CD4-positive, alpha-beta T cell treated with Interleukin-2 at 100 ng/mL for 4 hours (primary cell): Measurements from ENCODE around the gene TBL3.
"Not testable (repeated sequence)": the region's sequence is repeated elsewhere in the genome, so short reads cannot be mapped to it uniquely, and the experiment has no call there.

Experiments
- DNase-seq: peaks from one replicate; pipeline ENCODE4 v3.0.0-alpha.2; 2020; ENCODE audit warnings: low spot score

Gene TBL3

DNA sequence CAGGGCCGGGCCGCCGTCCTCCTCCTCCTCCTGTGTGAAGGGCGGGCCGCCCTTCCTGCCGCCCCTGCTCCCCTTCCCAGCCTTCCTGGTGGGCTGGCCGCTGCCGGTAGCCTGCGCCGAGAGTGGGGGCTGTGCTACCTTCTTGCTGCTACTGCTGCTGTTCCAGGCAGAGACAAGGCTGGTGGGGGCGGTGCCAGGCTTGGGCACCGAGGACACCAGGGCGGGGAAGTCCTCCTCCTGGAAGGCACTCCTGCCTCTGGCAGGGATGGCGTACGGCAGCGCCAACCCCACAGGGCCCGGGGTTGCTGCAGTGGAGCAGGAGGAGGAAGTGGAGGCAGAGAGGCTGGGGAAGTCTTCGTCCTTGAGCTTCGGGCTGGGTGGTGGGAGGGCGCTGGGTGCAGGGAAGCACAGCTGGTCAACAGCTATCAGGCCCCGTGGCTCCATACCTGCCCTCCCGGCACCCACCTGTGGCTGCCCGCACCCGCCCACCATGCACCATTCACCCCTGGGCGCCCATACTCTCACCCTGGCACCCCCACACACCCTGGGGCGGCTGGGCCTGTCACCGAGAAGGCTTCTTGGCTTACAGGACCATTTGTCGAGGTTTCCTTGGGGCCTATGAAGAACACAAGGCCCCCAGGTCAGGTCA, 28.1 kb downstream of the TBL3 start:
- DNase-seq = no peak

DNA sequence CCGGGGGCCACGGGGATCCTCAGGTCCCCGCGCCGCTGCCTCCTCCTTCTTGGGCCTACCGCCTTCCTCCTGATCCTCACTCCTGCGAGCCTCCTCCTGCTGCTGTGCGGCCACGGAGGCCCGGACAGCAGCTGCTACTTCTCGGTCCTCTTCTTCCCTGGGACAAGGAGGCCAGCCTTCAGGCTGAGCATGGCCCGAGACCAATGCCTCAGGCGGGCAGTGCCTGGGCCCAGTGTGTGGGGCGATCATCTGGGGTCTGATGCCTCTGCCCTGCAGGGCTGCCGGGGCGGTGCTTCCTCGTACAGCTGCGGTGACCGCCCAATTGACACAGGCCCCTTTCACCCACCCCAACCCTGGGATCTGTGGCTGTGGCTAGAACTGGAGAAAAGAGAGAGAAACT, 29.2 kb downstream of the TBL3 start:
- DNase-seq = no peak

DNA sequence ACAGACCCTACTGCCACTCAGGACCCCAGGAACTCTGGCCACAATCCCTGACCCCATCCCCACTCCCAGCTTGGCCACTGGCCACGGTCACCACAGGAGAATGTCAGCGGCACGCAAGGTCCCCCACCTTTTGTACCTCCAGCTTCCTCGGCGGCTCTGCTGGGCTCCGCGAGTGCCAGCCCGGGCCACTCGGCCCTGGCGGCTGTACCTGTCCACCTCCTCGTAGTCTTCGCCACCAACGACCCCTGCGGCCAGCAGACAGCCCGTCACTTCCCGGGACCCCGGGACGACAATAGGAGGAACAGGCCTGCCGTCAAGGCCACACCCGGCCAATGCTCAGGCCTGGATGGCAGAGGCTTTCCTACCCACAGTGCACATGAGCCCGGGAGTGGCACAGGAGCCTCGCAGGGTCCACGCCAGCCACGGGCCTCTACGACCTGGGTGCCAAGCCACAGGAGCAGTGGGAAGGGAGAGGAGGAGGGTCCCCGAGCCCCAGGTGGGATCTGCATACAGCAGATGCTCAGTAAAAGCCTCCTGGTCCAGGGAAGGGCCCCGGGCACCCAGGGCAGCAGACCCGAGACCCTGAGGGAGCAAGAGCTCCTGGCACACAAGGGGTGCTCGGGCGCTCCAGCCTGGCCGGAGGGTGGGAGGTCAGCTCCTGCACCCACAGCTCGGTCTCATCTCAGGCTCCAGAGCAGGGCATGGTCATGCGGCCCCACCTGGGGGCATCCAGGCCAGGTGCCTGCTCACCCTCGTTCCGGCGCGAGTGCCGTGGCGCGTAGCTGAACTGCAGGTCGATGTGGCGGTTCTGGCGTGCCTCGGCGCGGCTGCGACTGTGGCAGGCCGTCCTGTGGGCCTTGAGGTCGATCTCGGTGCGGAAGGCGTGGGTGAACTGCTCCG, 29.9 kb downstream of the TBL3 start:
- DNase-seq = no peak

DNA sequence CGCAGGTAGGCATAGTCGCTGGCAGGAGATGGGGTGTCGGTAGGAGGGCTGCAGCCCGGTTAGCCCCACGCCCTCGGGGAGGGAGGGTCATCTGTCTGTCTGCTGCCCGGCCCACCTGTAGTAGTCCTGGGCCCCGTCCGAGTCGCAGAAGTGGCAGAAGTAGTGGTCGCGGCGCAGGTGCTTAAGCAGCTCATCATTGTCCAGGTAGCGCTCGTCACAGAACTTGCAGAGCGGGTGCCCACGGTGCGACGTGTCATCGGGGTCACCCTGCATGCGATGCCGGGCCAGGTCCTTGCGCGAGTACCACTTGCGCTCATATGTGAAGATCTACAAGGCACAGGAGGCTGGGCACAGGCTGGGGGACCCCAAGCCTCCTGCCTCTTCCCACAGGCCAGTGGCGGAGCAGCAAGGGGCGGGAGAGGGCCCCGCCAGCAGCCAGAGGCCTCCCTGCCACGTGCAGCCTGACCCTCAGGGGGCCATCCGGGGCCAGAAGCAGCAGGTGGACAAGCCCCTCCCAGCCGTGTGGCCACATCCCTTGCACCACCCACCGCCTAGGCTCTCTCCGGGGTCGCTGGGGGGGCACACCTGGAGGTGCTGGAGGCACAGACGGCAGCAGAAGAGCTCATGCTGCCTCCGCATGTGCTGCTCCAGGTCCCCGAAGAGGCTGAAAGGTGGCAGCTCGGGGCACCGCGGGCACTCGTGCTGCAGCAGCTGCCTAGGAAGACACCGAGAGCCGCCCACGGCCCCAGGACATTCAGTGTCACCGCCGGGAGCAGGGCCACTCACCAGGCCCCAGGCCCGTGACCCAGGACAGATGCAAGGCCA, 30.8 kb downstream of the TBL3 start:
- no peak for DNase-seq

DNA sequence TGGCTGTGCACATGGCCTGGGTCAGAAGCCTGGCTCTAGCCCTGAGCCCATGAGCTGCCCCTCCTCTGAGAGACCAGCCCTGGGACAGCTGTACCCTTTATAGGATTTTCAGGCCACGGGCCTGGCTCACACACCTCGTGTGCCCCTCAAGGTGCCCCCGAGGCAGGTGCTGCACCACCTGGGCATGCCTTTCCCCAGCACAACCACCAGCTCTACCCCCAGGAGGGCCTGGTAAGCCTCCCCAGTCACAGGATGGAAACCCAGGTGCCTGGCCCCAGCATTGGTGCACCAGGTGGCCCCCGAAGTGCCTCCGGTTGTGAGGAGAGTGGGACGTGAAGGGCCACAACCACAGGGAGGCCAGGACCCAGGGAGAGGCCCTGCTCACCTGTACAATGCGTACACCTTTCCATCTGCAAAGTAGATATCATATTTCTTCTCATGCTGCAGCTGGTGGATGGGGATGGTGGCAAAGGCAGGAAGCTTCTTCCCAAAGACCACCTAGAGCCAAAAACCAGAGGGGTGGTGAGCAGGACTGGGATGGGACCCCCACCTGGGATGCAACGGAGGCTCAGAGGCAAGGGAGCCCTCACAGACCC, 31.5 kb downstream of the TBL3 start:
- no peak for DNase-seq

DNA sequence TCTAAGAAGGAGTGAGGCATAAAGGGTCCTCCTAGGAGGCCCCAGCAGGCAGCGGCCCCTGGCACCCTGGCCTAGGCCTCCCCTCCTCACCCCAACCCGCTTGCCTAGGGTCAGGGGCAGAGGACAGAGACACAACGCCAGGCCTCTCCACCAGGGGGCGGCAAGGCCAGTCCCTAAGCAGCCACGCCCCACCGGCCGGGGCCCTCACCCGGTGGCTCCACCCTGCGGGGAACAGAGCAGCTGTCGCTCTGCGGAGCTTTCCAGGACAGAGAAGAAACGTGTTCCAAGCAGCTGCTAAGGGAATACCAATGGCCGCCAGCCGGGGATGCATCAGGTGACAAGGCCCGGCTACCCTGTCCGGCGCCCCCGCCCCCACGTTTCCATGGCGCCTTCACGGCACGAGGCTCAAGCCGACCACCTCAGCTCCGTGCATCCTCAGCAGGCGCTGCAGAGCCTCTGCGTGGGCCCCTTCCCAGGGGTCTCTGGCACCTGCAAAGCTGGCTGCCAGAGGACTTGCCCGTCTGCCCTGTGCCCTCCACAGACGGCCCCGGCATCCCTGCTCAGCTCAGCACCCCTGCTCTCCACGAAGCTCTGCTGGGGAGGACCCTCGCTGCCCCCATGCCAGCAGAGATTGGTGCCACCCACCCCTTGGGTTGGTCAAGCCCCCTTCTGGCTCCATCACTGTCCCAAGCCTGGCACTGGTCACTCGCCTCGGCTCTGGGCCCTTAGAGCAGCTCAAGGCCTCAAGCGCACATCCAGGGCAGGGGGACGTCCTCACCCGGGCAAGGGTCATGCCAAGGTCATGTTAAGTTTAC, 32.2 kb downstream of the TBL3 start:
- peak; percentile 85 for DNase-seq

DNA sequence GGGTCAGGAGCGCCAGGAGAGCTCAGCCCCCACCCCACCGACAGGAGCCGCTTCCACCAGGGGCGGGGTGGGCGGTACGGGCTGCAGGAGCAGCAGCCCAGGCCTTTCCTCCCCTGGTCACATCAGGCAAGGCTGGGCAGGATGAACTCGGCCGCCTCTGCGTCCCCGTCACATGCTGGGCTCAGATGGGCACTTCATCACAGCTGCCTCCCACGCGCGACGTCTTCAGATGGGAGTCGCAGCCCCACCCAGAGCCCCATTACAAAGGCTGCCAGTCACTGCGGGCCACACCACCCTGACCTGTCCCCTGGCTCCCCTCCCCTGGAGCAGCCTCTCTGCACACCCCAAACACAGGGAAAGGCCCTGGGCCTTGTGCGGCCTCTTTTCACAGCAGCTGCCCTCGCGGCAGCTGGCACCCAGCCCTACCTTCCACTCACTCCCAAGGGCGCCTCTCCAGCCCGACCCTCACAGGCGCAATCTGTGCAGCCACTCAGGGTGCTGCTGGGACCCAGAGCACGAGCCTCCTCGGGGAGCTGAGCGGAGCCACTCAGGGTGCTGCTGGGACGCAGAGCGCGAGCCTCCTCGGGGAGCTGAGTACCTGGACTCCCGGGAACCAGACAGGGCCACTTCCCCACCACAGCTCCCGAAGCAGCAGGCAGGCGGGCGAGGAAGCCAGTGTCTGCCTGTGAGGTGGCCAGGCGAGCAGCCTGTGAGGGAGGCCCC, 33.1 kb downstream of the TBL3 start:
- DNase-seq = no peak

DNA sequence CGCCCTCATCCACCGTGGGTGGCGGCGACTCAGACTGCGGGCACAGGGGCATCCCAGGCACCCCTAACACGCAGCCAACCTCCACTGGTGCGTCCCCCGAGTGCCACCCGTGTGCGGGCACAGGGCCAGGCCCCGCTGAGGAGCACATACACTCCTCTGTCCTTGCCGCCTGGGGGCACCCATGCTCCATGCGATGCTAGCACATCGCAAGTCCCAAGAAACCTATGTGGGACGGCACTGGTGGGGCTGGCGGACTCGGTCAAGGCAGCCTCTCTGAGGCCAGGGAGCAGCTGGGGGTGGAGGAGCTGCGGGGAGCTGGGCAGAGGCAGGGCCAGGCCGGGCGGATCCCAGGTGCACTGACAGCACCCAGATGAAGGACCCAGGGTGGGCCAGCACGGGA, 33.8 kb downstream of the TBL3 start:
- no peak for DNase-seq

DNA sequence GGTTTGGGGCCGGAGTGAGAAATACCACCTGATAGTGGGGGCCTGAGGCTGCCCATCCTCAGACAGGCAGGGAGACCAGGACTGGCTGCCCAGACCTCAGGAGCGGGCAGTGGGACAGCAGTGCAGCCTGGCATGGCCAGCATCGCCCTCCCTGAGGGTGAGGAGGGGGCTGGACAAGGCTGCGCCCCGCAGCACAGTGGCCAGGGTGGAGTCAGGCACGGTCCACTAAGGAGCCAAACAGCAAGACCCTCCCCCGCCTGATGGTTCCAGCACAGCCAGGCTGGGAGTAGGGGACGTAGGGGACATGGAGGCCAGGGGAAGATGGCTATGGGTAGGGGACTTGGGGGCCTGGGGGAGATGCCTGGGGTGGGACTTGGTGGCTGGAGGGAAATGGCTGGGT, 34.5 kb downstream of the TBL3 start:
- DNase-seq = no peak

DNA sequence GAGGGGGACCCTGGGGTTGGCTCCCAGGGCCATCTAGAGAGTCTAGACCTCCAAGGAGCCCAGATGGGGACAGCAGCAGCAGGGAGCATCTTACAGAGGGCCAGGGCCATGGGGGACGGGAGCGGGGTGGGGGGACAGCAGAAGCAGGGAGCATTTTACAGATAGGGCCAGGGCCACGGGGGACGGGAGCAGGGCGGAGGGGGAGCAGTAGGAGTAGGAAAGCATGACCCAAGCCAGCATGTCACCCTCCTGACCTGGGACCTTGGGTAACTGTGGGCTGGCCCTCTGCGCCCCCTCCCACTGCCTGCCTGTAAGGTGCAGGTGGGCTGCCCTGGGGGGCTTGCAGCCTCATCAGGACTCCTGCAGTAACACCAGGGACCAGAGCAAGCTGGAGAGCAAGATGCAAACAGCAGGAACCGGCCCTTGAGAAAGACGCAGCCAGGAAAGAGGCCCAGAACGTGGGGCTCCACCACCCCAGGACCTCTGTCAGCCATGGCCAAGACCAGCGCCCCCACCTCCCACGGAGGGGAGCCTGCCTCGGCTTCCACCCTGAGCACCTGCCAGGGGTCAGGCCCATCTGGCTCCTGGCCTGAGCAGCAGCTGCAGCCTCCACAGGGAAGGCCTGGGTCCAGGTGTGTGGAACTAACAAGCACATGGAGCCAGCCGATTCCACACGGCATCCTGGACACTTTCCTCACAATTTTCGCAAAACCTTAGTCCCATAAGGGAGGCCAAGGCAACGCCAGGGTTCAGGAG, 35.4 kb downstream of the TBL3 start:
- no peak for DNase-seq

DNA sequence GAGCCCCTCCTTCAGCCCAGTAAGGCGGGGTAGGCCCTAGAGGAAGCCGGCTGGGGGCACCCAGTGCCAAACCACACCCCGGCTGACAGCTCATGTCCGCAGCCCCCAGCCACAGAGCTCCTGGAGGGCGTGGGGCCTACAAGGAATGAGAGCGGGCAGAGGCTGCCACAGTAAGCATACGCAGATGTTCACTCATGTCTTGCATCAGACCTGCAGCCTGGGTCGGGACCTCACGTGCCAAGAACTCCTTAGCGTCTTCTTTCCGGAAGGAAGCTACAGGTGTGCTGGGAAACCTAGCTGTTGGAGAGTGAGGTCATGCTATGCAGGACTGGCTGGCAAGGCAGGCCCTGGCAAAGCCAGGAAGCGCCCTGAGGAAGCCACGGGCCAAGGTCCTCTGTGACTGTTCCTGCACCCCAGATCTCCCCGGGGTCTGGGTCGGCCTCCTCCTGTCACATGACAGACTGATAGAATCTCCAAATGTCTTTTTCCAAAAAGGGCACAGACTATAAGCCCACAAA, 36.2 kb downstream of the TBL3 start:
- DNase-seq = peak; percentile 19

DNA sequence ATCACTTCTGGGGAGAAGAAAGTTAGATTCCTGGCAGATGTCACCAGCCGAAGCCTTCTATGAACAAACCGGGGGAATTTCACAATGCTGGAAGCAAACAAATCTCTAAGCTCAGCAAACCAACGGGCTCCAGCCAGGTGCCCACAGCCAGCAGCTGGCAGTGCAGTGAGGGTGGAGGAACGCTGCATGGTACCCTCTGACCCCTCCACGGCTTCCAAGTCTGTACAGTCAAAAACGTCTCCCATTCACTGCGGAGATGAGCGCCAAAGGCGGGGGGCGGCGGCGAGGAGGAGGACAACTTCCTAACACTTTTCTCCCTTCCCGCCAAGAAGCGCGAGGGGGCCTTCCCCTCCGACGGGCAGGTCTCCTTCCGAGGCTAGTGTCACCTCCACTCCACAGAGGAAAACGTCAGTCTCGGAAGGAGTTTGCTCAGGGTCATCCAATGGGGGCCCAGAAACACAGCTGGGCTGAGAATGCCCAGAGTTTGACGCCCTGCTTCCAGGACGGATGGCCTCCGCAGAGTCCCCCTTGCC, 36.8 kb downstream of the TBL3 start:
- no peak for DNase-seq

DNA sequence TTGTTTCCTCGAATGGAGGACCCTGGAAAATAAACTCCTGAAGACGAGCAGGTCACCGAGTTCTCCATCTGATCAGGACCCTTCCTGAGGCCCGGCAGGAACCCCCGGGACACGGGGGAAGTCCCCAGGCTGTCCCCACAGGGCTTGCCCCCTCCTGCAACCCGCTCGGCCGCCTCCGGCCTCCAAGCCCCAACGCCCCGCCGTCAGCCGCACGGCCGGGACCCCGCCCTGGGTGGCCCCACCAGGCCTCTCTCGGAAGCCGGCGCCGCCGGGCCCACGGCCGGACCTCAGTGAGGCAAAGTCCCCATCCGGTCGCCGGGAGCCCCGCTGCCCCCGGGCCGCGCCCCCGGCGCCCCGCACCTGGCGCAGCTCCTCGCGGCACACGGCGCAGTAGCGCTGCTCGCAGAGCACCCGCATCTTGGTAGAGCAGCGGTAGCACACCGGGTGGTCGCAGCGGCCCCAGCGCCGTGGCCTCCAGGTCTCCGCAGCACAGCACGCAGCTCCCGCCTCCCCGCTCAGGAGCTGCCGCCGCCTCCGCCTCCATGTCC, 37.4 kb downstream of the TBL3 start:
- DNase-seq = no peak

DNA sequence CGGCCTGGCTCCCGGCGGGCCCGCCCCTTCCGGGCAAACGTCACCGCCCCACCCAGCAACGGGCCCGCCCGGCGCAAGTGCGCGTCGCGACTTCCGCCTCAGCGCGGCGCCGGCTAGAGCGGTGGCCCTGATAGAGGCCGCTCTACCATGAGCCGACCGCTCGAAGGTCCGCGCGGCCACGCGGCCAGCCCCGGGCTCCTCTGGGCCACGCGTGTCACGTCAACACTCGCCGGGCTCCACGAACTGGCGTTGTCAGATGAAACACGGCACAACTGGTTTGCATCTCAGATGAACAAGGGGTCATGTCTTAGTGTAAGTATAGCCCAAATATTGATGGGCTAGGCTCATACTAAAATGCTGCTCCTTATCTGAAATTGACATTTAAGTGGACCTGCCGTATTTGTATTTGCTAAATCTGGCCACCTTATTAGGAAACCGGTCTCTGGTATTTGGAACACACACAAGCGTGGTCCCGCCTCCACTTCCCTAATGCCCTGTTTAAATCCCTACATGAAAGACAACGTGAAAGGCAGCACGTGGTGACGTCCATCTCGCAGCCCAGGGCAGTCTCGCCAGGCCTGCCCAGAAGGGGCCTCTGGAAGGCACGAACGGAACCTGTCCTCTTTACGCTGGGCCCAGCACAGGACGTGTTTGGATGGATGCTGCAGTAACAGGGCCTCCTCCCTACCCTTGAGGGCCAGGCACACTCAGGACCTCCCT, 38.1 kb downstream of the TBL3 start, which contains the start of gene ZNF598:
Gene ZNF598 (minus strand): TSS at position 31 of the 720 bp plus-strand sequence.
- peak; percentile 72 for DNase-seq

DNA sequence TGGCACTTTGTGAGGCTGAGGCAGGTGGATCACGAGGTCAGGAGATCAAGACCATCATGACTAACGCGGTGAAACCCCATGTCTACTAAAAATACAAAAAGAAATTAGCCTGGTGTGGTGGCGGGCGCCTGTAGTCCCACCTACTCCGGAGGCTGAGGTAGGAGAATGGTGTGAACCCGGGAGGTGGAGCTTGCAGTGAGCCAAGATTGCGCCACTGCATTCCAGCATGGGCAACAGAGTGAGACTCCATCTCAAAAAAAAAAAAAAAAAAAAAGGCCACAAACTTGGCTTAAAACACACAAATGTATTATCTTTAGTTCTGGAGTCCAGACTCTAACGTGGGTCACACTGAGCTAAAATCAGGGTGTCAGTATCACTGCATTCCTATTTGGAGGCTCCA, 39.9 kb downstream of the TBL3 start:
- DNase-seq = not testable (repeated sequence)

DNA sequence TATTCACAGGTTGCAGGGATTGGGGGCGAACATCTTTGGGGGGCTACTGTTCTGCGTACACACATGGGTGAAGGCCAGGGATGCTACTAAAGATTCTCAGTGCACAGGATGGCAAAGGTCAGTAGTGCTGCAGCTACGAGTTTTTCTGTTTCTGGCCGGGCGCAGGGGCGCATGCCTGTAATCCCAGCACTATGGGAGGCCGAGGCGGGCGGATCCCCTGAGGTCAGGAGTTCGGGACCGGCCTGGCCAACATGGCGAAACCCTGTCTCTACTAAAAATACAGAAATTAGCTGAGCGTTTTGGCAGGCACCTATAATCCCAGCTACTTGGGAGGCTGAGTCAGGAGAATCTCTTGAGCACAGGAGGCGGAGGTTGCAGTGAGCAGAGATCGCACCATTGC, 41.7 kb downstream of the TBL3 start:
- no peak for DNase-seq

DNA sequence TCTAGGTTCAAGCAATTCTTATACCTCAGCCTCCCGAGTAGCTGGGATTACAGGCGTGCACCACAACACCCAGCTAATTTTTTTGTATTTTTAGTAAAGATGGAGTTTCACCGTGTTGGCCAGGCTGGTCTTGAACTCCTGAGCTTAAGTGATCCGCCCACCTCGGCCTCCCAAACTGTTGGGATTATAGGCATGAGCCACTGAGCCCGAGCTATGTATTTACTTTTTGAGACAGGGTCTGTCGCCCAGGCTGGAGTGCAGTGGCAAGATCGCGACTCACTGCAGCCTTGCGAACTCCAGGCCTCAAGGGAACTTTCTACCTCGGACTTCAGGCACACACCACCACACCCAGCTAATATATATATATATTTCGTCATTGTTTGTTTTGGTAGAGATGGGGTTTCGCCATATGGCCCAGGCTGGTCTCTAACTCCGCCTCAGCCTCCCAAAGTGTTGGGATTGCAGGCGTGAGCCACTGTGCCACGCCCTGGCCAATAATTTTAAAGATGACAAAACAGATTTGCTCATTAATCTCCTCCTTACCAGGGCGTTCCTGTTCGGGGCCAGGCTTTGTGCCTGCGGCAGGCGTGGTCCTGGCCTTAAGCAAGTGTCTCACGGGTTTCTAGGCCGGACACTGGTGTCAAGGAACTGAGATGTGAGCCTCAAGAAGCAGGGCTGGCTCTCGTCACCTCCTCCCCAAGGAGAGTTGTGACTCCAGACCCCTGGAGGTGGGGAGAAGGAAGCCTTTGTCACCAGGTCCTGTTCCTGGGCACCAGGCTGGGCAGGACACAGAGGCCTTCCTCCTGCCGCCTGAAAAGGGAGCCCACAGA, 43.5 kb downstream of the TBL3 start:
- no peak for DNase-seq

DNA sequence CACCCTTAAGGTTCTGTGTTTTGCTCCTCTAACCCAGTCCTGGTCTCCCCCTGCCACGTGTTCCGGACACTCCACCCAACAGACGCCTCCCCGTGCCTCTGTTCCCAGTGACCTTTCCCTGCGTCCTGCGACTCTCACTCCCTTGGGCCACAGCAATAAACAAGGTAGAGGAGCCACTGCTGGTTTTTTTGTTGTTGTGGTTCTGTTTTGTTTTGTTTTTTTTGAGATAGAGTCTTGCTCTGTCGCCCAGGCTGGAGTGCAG, 44.0 kb downstream of the TBL3 start:
- DNase-seq = no peak
